Astrocyte (in vitro differentiated cells and primary cell): Measurements from ENCODE around the gene TRAPPC14. TPM values are rescaled to one million over a fixed set of nuclear protein-coding genes. Genes with fewer than 3 reads are reported as not detected.

Source experiments
- DNase-seq: peaks from one replicate; pipeline ENCODE4 v3.0.0-alpha.2; 2010; ENCODE audit warnings: low read depth
- FAIRE-seq: peaks from 2 replicates; lab custom pipeline; 2011; peaks lifted over from hg19 to GRCh38; lab: Jason Lieb, UNC
- H2AFZ ChIP-seq: 2 replicates; pipeline ENCODE4 v1.6.0; 2012; ENCODE audit warnings: low read depth, low read length, inconsistent platforms
- H3K27ac ChIP-seq: 2 replicates; pipeline ENCODE4 v1.5.1; 2011; ENCODE audit warnings: low read depth, low read length, inconsistent platforms
- H3K27me3 ChIP-seq: 2 replicates; pipeline ENCODE4 v1.6.0; 2011; ENCODE audit warnings: low read length, inconsistent platforms; ENCODE audit not compliant: insufficient read depth
- H3K36me3 ChIP-seq: 2 replicates; pipeline ENCODE4 v1.5.1; 2011; ENCODE audit warnings: low read length, inconsistent platforms; ENCODE audit not compliant: insufficient read depth
- H3K4me1 ChIP-seq: 2 replicates; pipeline ENCODE4 v1.5.1; 2011; ENCODE audit warnings: low read length, inconsistent platforms; ENCODE audit not compliant: insufficient read depth
- H3K4me2 ChIP-seq: 2 replicates; pipeline ENCODE4 v1.6.0; 2012; ENCODE audit warnings: low read length, inconsistent platforms
- H3K4me3 ChIP-seq: 2 replicates; pipeline ENCODE4 v1.5.1; 2011; ENCODE audit warnings: low read depth, mild to moderate bottlenecking, low read length, inconsistent platforms; ENCODE audit not compliant: insufficient read depth
- H3K79me2 ChIP-seq: 2 replicates; pipeline ENCODE4 v1.6.0; 2012; ENCODE audit warnings: mild to moderate bottlenecking, low read length, inconsistent platforms; ENCODE audit not compliant: insufficient read depth
- H3K9ac ChIP-seq: 2 replicates; pipeline ENCODE4 v1.6.0; 2012; ENCODE audit warnings: mild to moderate bottlenecking, low read length, inconsistent platforms
- H3K9me3 ChIP-seq: 2 replicates; pipeline ENCODE4 v1.5.1; 2012; ENCODE audit warnings: low read depth, mild to moderate bottlenecking, low read length, inconsistent platforms; ENCODE audit not compliant: insufficient read depth
- H4K20me1 ChIP-seq: 2 replicates; pipeline ENCODE4 v1.6.0; 2012; ENCODE audit warnings: low read length, inconsistent platforms; ENCODE audit not compliant: insufficient read depth
- H3K27ac Mint-ChIP-seq: one replicate; pipeline ENCODE4 v1.8.0; 2021; ENCODE audit warnings: mild to moderate bottlenecking, mixed read lengths; ENCODE audit not compliant: unreplicated experiment
- H3K27me3 Mint-ChIP-seq: one replicate; pipeline ENCODE4 v1.8.0; 2021; ENCODE audit warnings: low read depth, mixed read lengths; ENCODE audit not compliant: unreplicated experiment
- H3K36me3 Mint-ChIP-seq: one replicate; pipeline ENCODE4 v1.8.0; 2021; ENCODE audit warnings: low read depth, mixed read lengths; ENCODE audit not compliant: unreplicated experiment
- H3K4me1 Mint-ChIP-seq: one replicate; pipeline ENCODE4 v1.8.0; 2021; ENCODE audit warnings: low read depth, mixed read lengths; ENCODE audit not compliant: unreplicated experiment
- H3K4me3 Mint-ChIP-seq: one replicate; pipeline ENCODE4 v1.8.0; 2021; ENCODE audit warnings: mild to moderate bottlenecking, moderate library complexity, mixed read lengths; ENCODE audit not compliant: unreplicated experiment
- H3K9me3 Mint-ChIP-seq: one replicate; pipeline ENCODE4 v1.8.0; 2021; ENCODE audit warnings: mild to moderate bottlenecking, mixed read lengths; ENCODE audit not compliant: unreplicated experiment
- EZH2 ChIP-seq: IDR thresholded peaks from 2 replicates; pipeline ENCODE4 v1.6.1; 2012; ENCODE audit warnings: mild to moderate bottlenecking, low read length, inconsistent platforms; ENCODE audit not compliant: insufficient read depth
- total RNA-seq: library from RNA; stranded (reverse); gene quantifications from 2 replicates; pipeline ENCODE4 v1.2.1, GENCODE V29; 2021
- TF ChIP-seq, protein P1 (sequence below): IDR thresholded peaks from 2 replicates; pipeline ENCODE4 v1.5.1; 2011; ENCODE audit warnings: low read depth, mild to moderate bottlenecking, inconsistent platforms, low read length, moderate library complexity; ENCODE audit not compliant: insufficient read depth

TRAPPC14 gene
- total RNA-seq, 1 donor from 2014 or later: 18.7 TPM

DNA sequence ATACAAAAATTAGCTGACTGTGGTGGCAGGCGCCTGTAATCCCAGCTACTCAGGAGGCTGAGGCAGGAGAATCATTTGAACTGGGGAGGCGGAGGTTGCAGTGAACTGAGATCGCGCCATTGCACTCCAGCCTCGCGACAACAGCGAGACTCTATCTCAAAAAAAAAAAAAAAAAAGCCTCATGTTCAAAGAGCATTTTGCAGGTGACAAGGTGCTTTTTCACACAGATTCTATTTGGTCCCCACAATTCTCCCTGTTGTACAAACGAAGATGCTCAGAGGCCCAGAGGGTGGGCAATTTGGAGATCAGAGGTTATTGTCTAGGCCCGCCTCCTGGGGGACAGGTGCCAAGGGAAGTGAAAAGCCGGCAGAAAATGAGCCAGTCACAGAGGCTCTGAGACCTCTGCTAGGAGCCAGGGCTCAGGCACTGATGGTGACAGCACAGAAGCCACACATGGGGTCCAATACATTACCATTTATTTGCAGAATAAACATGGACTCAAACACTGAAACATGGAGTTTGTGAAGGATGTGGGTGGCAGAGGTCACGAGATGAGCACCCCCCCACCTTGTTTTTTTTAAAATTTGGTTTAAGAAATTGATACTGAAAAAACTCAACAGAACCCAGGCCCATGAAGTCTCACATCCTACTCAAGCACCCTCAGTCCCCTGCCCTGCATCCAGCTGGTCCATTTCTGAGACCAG is 10.8 kb upstream of the TRAPPC14 start:
- H3K36me3 ChIP-seq: no peaks in the 10 kb centered on the region
- H4K20me1 ChIP-seq: peaks cover 4% of the 10 kb centered on the region
- FAIRE-seq (no peak), DNase-seq (no peak)
- peaks cover 3% of the 10 kb centered on the region for H3K9me3 Mint-ChIP-seq
- no peak overlapping the region for H3K27ac Mint-ChIP-seq
- peak overlapping the region; percentile 96 for H3K4me2 ChIP-seq
- H3K4me3 Mint-ChIP-seq: no peak overlapping the region
- no peak for TF ChIP-seq EZH2
- TF ChIP-seq, protein P1, sequence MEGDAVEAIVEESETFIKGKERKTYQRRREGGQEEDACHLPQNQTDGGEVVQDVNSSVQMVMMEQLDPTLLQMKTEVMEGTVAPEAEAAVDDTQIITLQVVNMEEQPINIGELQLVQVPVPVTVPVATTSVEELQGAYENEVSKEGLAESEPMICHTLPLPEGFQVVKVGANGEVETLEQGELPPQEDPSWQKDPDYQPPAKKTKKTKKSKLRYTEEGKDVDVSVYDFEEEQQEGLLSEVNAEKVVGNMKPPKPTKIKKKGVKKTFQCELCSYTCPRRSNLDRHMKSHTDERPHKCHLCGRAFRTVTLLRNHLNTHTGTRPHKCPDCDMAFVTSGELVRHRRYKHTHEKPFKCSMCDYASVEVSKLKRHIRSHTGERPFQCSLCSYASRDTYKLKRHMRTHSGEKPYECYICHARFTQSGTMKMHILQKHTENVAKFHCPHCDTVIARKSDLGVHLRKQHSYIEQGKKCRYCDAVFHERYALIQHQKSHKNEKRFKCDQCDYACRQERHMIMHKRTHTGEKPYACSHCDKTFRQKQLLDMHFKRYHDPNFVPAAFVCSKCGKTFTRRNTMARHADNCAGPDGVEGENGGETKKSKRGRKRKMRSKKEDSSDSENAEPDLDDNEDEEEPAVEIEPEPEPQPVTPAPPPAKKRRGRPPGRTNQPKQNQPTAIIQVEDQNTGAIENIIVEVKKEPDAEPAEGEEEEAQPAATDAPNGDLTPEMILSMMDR: no peak
- H2AFZ ChIP-seq: no peak overlapping the region
- peaks cover 18% of the 10 kb centered on the region for H3K4me1 Mint-ChIP-seq
- H3K4me3 ChIP-seq: no peak overlapping the region
- no peaks in the 10 kb centered on the region for H3K79me2 ChIP-seq
- H3K27me3 ChIP-seq: peaks cover 12% of the 10 kb centered on the region
- H3K36me3 Mint-ChIP-seq: peaks cover 6% of the 10 kb centered on the region
- H3K9ac ChIP-seq: no peak overlapping the region
- H3K27ac ChIP-seq: no peak overlapping the region
- no peaks in the 10 kb centered on the region for H3K9me3 ChIP-seq
- peaks cover 61% of the 10 kb centered on the region for H3K27me3 Mint-ChIP-seq
- peaks cover 15% of the 10 kb centered on the region for H3K4me1 ChIP-seq

DNA sequence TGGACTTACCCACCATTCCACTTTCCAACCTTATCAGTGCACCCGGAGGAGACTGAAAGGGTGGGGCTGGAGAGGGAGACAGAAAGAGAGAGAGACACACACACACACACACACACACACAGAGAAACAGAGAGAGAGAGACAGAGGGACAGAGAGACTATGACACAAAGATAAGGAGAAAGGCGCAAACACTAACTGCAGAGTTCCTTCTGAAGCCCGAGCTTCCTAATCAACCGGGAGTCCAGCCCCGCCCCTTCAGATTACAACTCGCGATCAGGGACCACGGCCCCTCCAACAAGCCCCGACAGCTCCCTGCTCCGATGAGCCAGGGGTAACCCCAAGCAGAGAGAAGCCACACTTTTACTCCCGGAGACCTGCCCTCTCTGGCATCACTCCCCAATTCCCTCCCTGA is 9.4 kb upstream of the TRAPPC14 start:
- Histone ChIP-seq H3K79me2 (no peaks in the 10 kb centered on the region), H3K9me3 (no peaks in the 10 kb centered on the region), H2AFZ (peak overlapping the region; percentile 81), H3K9ac (peak overlapping the region; percentile 68), H3K36me3 (no peaks in the 10 kb centered on the region), H3K27me3 (peaks cover 12% of the 10 kb centered on the region), H3K4me3 (peak overlapping the region; percentile 61), H3K4me2 (peak overlapping the region; percentile 96), H4K20me1 (no peaks in the 10 kb centered on the region), H3K4me1 (peaks cover 15% of the 10 kb centered on the region), H3K27ac (no peak overlapping the region)
- peaks cover 6% of the 10 kb centered on the region for H3K36me3 Mint-ChIP-seq
- peaks cover 18% of the 10 kb centered on the region for H3K4me1 Mint-ChIP-seq
- no peak overlapping the region for H3K27ac Mint-ChIP-seq
- peak overlapping the region; percentile 79 for H3K4me3 Mint-ChIP-seq
- FAIRE-seq (no peak), DNase-seq (no peak)
- peaks cover 47% of the 10 kb centered on the region for H3K27me3 Mint-ChIP-seq
- peaks cover 3% of the 10 kb centered on the region for H3K9me3 Mint-ChIP-seq
- TF ChIP-seq, protein P1: no peak
- no peak for TF ChIP-seq EZH2
